ENCODE measurements around the gene AKAP12.

AKAP12 gene

DNA sequence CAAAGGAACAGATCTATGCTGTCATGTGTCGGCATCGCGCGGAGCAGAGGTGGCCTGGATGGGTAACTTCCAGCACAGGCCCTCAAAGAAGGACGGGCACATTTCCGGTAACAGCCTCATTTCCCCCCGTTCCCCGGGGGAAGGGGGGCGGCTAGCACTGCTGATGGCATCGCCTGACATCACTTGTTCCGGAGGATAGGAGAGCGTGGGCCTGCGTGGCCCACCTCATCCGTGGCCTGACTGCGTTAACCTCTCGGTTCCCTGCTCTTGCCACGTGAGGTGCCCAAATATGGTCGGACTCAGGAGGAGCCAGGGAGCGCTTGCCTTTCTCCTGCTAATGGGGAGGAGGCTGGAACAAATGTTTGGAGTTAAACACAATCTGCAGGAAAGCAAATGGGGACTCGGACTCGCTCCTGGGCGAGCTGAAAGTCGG lies at the start of gene AKAP12:
TSS of gene AKAP12 (plus strand) at position 365 of the 433 bp plus-strand sequence. CDS start 596 bp downstream, outside the sequence.
- DNase-seq (ENCODE audit: low read depth): no peak

- no peak for DNase-seq (ENCODE audit: low read depth)
Observed at GRCh38 chr6:151191527-151191926, 48.2 kb upstream of the AKAP12 start.

- no peak for DNase-seq (ENCODE audit: low read depth)
Observed at GRCh38 chr6:151196555-151196954, 43.2 kb upstream of the AKAP12 start.

GRCh38 chr6:151197556-151197955 lies 42.2 kb upstream of the AKAP12 start:
- DNase-seq (ENCODE audit: low read depth): no peak

- DNase-seq (ENCODE audit: low read depth): no peak
Observed at GRCh38 chr6:151199991-151200390, 39.8 kb upstream of the AKAP12 start.

GRCh38 chr6:151205721-151206600 lies 33.8 kb upstream of the AKAP12 start:
- no peak for DNase-seq (ENCODE audit: low read depth)

- no peak for DNase-seq (ENCODE audit: low read depth)
Observed at GRCh38 chr6:151207674-151208073, 32.1 kb upstream of the AKAP12 start.

- no peak for DNase-seq (ENCODE audit: low read depth)
Observed at GRCh38 chr6:151209071-151209831, 30.5 kb upstream of the AKAP12 start.

DNA sequence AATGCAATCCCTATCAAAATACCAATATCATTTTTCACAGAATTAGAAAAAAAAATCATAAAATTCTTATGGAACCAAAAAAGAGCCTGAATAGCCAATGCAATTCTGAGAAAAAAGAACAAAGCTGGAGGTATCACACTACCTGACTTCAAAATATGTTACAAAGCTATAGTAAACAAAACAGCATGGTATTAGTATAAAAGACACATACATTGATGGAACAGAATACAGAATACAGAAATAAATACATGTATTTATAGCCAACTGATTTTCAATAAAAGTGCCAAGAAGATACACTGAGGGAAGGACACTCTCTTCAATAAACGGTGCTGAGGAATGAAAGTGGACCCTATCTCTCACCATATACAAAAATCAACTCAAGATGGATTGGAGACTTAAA lies 28.7 kb upstream of the AKAP12 start:
- DNase-seq (ENCODE audit: low read depth): no peak

GRCh38 chr6:151213352-151213751 lies 26.4 kb upstream of the AKAP12 start:
- DNase-seq (ENCODE audit: low read depth): no peak

- no peak for DNase-seq (ENCODE audit: low read depth)
Observed at GRCh38 chr6:151215999-151216398, 23.8 kb upstream of the AKAP12 start.

- no peak for DNase-seq (ENCODE audit: low read depth)
Observed at GRCh38 chr6:151216804-151217203, 23.0 kb upstream of the AKAP12 start.

- no peak for DNase-seq (ENCODE audit: low read depth)
Observed at GRCh38 chr6:151219192-151219591, 20.6 kb upstream of the AKAP12 start.

DNA sequence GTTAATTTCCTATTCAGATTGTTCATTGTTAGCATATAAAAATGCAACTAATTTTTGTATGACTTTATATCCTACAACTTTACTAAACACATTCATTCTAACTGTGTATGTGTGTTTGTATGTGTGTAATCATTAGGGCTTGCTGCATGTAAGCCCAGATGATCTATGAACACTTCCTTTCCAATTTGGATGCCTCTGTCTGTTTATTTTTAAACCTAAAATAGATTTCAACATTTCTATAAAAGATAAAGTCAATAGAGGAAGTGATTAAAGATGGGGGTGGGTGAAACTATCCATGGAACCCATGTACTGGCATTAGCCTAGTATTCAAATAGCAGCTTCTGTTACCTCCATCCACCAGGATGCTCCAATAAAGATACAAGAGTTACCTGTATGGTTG lies 15.7 kb upstream of the AKAP12 start:
- DNase-seq (ENCODE audit: low read depth): no peak

DNA sequence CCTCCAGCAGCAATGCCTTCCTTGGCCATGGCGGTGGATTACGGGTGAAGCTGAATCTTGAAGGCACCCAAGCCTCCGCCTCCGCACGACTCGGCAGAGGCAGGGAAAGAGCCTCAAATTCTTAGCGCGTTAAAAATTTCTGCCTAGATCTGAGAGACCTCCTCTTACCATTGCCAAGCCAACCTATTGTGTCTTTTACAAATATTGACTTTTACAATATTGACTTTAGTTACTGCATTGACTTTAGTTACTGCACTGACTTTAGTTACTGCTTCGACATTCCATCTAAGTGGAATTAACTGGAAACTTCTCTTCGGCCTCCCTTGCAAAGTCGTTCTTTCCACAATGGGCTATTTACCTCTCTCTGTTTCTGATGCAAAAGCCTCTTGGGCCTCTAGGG lies 13.8 kb upstream of the AKAP12 start:
- no peak for DNase-seq (ENCODE audit: low read depth)

DNA sequence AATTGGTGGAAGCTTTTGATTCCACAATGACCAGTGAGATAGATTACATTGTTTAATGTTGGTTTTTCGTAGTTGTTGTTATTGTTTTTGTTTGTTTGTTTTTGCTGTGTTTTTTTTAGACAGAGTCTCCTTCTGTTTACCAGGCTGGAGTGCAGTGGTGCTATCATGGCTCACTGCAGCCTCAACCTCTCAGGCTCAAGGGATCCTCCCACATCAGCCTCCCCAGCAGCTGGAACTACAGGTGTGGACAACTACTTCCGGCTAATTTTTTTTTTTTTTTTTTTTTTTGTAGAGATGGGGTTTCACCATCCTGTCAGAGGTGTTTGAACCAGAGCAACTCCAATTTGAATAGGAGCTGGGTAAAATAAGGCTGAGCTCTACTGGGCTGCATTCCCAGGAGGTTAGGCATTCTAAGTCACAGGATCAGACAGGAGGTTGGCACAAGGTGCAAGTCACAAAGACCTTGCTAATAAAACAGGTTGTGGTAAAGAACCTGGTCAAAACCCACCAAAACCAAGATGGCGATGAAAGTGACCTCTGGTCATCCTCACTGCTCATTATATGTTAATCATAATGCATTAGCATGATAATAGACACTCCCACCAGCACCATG lies 10.9 kb upstream of the AKAP12 start:
- no peak for DNase-seq (ENCODE audit: low read depth)

GRCh38 chr6:151229401-151230276 lies 10.1 kb upstream of the AKAP12 start:
- DNase-seq (ENCODE audit: low read depth): peak; percentile 87

GRCh38 chr6:151230277-151230577 lies 9.5 kb upstream of the AKAP12 start:
- no peak for DNase-seq (ENCODE audit: low read depth)

- DNase-seq (ENCODE audit: low read depth): no peak
Observed at GRCh38 chr6:151232899-151233298, 6.9 kb upstream of the AKAP12 start.

DNA sequence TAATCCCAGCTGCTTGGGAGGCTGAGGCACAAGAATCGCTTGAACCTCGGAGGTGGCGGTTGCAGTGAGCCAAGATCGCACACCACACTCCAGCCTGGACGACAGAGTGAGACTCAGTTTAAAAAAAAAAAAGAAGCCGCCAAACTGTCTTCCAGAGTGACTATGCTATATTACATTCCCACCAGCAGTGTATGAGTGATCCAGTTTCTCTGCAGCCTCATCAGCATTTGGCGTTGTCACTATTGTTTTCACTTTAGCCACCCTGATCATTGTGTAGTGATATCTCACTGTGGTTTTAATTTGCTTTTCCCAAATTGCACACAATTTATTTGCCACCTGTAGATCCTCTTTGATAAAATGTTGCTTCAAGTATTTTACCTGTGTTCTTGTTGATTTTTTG lies 6.0 kb upstream of the AKAP12 start:
- no peak for DNase-seq (ENCODE audit: low read depth)

GRCh38 chr6:151236668-151237401 lies 2.9 kb upstream of the AKAP12 start:
- DNase-seq (ENCODE audit: low read depth): no peak

Data from CMK (cell line).